HK-2 (cell line): ENCODE measurements around the gene AFTPH.
A peak's percentile ranks its signal among the peaks of the same experiment; 100 is the strongest.
"Not testable (repeated sequence)": the region's sequence is repeated elsewhere in the genome, so short reads cannot be mapped to it uniquely, and the experiment has no call there.

Source experiments
- DNase-seq: peaks from one replicate; pipeline ENCODE4 v3.0.0-alpha.2; 2018; ENCODE audit not compliant: unreplicated experiment

AFTPH gene

DNA sequence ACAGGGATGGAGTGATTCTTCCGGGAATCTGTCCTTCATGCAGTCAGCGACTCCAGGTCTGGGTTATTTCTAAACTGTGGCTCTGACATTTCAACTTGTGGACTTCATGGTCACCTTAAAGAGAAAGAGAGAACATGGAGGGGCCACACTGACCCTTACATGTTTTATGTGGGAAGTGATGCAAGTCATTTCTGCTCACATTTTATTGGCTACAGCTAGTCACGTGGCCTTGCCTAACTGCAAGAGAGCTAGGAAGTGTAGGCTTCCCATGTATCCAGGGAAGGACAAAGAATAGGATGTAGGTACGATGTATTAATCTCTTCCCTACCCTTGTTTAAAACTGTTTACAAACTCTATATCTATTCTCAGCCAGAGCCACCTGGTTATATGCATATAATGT lies 30.3 kb upstream of the AFTPH start:
- DNase-seq, result no peak

DNA sequence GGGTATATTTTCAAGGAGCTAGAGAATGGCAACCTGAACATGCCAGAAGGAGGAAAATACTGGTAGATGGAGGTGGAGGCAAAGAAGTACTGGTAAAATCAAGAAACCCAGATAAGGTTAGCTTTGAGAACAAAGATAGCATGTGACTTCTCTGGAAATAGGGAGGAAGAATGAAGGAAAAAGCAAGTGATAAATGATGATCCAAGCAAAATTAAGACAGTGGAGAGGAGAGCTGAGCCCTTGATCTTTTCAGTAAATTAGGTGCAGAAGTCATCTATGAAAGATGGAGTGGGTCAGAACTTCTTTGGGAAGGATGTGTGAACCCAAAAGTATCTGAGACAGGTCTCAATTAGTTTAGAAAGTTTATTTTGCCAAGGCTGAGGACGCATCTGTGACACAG lies 25.7 kb upstream of the AFTPH start:
- DNase-seq, result no peak

DNA sequence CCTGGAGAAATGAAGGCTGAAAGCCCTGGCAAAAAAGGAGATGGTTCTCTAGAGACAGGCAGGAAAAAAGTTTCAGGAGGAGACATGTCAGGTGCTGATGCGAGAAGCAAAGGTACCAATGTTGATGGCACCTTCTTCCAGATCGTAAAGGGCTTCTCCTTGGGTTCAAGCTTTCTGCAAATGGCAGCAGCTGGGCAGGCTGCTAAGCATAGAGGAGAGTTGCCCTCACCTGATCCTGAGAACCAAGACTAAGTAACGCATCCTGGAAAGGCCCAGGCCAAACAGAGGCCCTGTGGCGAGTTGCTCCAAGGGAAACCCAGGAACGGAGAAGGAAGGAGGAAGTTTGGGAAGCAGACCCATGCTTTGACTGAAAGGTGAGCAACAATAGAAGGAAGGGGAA lies 23.6 kb upstream of the AFTPH start:
- no peak for DNase-seq

DNA sequence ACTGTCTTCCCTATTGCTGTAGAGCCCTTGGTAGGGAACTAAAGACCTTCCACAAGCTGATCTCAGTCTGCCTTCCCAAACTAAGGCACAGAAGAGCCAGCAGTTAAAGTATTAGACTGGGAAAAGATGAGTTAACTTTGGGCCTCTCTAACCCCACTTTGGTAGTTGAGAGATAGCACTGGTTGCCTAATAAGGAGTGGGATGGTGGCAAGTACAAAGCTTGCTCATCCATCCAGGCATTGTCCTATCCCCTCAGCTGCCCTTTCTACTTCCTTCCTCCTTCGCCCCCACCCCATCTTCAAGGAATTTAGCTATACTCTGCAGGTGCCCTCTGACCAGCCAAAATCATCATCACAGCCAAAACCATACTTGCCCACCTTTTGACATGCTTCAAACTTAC lies 22.2 kb upstream of the AFTPH start:
- DNase-seq, result no peak

DNA sequence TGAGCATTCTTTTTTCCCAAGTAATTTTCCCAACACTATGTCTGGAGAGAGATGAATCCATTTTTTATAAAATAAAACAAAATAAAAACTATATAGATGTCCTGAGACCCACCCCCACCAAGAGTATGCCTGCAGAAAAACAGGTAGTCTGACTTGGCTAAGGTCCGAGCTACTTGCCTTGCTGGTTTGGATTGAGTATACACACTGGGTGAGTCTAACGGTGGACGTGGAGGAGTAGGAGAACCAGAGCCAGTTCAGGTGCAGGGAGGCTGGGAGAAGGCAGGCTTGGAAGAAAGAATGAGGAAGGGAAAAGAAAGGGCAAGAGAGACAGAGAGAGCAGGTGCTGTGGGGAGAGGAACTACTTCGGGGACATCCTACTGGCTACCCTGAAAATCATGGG lies 21.3 kb upstream of the AFTPH start:
- DNase-seq, result no peak

DNA sequence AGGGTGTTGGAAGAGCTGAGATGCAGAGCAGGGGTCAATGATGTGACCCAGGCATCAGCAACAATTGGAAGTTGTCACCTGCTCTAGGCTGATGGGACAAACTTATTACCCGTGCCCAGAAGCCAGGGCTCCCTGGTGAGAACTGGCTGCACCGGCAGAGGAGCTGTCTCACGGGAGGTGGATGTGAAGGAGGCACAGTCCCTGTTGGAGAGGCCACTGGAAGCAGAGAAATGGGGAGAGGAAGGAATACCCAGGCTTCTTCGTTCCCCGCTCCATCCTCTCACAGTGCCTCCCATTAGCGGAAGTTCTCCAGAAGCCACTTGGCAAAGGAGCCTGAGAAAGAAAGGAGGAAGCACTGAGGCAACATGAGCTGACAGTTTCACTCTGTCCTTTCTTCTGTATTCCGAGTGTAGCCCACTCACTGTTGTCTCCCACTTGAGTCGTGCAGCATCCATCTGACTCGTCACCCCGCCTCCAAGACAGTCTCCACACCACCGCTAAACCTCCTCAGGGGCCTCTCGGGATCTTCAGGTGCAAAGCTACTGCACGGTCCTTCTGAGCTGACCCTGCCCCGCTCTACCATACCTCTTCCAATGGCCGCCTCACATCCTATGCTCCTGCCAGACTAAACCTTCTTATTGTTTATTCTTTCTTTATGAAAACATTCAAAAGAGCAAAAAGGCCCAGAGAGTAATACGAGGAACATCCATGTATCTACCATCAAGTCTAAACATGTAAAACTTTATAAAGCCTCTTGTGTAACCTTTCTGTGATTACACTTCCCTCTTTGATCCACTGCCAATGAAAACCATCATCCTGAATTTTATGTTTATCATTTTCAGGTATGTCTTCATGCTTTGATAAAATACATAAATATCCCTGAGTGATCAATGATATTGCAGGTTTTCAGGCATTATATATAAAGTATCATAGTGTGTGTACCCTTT lies 19.1 kb upstream of the AFTPH start:
- DNase-seq, result no peak

DNA sequence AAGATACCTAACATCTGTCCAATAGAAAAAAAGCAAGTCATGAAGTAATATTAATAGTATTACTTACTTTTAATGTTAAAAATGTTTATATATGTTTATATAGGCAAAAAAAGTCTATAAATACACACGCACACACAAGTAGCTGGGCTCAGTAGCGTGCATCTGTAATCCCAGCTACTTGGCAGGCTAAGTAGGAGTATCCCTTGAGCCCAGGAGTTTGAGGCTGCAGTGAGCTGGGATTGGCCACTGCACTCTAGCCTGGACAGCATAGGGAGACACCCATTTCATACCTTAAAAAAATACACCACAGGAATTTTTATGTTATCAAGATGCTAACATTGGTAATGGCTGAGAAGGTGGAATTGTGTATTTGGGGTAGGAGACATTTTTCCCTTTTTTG lies 17.4 kb upstream of the AFTPH start:
- DNase-seq, result no peak

DNA sequence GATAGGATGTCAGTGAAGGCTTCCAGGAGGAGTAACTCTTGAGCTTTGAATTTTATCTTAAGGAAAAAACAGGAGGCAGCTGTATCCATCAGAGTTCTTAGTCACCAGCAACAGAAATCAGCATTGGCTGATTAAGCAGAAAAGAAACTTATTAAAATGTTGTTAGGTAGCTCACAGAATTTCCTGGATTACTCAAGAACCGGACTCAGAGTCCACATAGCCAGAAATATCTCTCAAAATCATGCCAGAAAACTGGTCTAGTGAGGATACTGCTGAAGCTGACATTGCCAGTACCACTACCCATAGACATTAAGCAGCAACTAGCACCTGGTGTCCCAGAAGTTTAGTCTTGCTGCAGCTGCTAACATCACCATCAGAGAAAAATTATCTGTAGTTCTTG lies 10.1 kb upstream of the AFTPH start:
- DNase-seq, result no peak

DNA sequence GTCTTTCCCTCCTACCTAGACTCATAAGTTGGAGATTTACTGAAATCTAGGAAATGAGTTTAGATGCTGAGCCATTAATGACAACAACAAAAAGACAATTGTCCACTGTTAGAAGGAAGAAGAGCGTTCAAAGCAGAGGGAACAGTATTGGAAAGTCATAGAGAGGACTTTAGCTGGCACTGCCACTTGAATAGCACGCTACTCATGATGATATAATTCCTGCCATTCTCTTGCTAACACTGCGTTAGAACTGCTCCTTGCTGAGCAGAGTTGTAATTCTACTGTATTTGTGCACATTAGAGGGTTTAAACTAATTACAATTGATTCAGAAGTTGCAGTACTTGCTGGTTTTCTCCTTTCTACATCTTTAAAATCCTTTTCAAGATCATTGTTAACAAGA lies 9.0 kb upstream of the AFTPH start:
- DNase-seq, result no peak

DNA sequence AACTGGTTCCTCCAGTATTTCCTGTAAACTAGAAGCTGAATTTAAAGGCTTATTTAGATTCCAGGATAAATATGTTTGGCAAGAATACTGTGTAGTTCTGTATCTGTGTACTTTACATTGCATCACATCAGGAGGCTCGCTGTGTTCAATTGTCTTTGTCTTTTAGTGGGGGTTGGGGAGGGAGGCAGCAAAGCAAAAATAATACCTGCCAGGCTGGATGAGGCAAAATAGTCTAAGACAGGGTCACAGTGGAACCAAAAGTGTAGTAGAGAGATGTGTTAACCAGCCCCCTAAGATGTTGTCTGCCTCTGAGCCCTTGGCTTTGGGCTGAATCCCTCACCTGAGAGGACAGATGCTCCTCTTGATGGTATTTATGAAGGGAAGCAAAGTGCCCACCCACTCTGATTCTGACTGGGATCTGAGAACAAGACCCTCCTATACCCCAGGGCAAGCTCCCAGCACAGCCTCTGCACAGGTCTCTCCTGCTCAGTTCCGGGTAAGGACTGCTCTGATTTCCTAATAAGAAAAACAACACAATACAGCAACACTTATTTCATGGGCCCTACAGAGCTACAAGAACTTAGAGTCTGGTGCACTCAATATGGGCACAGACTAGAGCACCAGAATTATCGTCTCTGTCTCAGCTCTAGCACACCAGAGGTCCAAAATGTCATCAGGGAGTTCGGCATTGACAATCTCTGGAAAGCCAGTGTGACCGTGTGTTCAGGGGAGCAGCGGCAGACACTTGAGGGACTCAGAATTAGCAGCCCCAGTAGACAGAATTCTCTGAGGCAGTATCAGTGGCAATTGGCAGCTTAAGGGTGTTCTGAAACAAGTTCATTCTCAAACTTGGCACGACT lies 7.2 kb upstream of the AFTPH start:
- DNase-seq, result no peak

DNA sequence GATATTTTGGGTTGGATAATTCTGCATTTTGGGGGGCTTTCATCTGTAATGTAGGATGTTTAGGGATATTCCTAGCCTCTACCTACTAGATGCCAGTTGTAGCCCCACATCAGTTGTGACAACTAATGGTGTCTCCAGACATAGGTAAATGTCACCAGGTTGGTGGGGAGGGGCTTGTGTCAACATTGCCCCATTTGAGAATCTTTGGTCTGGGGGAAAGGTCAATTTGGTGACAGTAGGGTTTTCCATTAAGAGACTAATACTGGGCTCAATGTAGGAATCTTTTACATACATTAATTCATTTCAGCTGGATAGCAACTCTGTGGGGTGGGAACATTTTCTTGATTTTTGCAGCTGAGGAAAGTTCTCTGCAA lies 6.6 kb upstream of the AFTPH start:
- DNase-seq, result no peak

DNA sequence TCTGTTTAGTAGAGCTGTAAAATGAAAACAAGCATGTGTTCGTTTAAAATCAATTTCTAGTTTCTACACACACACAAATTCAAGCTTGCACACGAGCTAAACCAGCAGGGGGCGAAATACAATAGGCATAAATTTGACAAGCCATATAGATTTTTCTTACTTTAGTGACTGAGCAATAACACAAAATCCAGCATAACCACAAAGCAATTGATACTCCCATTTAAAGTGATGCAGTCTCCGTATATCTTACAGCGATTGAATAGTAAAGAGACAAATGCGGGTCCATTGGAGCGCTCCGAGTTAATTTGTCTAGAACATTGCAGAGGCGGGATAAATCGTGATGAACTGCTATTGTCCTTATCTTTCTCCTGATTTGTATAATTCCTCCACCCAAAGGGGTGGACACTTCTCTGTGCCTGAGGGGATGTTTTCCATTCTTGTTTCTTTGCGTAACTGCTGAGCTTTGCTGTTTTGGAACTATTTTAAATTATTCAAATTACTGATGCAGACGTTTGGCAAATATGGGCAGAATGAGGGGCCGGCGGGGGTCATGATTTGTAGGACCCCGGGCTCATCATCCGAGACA lies 1.2 kb upstream of the AFTPH start:
- peak; percentile 36 for DNase-seq

DNA sequence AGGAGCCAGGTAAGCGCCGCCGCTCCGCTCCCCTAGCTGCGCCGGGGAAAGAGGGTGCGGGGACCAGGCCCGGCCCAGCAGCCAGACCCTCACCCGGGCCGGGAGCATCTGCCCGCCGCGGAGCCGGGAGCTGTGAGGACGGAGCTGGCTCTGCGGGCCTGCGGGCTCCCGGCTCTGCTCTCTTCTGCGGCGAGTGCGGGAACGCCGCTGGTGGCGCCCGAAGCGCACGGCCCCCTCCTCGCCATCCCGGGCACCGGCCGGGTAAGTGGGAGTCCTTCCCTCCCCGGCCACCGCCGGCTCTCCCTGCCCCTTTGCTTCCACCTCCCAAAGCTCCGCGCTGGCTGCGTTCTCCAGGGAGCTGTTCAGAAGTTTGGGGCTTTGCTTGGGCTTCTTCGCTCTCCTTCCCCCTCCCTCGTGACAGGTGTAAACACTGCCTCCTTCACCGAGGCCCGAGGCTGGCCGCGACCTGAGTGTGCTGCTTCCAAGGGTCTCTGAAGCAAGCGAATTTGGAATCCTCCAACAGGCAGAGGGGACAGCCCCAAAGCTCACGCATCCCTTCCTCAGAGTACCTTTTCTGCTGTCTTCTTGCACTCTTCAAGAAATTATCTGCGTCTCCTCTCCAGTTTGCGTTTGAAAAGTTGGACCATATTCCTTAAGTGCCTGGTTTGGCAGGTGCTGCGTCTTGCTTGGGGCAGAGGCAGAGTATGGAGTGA lies 632 bp downstream of the AFTPH start:
- DNase-seq, result no peak

DNA sequence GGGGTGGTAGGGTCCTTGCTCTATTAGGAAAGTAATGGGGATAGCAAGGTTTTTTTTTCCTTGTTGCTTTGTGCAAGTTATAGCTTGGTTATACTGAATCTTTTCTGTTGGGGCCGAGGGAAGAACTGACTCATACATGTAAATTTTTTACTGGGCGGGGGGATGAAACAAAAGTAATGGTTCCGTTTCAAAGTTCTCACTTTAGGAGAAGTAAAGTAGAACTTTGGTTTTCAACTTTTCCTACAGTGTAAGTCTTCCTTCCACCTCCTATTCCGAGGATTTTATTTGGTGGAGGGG lies 1.1 kb downstream of the AFTPH start:
- no peak for DNase-seq

DNA sequence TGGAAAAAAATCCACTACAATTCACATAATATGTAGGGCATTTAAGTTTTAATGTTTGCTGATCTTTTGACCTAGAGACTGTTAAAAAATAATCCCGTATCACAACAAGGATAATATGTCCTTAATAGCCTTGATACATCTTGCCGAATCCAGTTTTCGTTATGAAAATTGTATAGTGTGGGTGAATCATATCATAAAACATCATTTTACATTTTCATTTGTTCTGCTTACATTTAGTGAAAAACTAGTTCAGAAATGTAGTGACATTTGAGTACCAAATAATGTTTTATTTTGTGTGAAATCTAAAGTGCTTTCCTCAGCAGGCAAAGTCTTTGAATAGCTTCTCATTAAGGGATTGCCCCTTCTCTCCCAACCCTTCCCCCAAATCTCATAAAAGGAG lies 1.9 kb downstream of the AFTPH start:
- DNase-seq, result no peak

DNA sequence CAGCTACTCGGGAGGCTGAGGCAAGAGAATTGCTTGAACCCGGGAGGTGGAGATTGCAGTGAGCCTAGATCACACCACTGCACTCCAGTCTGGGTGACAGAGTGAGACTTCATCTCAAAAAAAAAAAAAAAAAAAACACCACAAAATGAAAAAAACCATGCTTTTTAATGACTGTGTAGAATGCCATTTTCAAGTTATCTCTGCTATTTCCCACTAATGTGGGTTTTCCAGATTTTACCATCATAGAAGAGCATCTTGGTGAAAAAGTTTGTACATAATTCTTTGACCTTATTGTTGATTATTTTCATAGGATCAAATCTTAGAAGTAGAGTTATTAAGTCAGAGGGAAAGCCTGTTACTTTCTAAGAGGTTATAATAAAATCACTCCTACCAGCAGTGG lies 6.8 kb downstream of the AFTPH start:
- not testable (repeated sequence) for DNase-seq

DNA sequence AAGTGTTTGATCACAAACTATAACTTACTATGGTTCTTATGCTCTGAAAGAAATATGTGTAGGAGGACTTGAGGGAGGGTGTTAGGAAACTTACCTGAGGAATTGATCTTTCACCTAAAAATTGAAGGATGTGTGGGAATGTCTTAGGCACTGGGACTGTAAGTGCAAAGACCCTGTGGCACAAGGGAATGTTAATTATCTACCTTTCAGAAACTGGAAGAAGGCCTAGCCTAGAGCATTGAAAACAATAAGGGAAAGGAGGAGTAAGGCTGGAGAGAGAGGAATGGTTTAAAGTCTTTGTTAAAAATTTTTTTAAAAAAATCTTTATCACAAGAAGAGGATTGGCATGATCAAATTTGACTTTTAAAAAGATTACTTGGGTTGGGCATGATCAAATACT lies 7.9 kb downstream of the AFTPH start:
- DNase-seq, result no peak

DNA sequence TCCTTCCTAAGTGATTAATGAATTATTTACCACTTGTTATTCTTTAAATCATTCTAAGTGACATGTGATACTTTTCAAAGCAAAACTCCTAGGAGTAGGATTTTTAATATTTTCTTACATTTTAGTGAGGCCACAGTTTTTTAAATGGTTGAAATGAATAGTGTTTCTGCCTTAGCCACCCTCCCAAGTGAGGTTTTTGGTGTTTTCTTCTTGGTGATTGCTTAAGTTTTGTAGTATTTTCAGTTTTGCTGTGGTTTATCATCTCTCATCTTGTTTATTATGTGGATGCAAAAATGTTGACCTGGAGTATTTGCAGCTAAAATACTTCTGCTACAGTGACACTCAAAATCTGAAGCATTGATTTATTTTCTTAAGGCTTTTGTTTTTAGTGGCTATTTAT lies 9.8 kb downstream of the AFTPH start:
- no peak for DNase-seq

DNA sequence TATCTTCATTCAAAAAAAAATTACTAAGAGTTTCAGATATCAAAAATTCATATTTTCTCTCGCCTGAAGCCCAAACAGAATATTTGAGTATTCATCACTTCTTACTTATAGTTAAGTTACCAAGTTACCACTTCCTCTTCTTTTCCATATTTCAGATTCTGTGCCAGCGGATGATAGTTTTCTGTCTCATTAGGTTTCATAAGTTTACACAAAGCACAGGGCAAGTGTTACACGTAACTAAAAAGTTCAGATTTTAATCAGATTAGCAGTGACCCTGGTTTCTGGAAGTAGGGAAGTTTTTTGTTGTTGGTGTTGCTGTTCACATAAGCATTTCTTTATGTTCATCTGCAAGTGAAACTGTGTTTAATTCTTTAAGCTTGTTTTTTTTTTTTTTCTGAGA lies 10.2 kb downstream of the AFTPH start:
- DNase-seq, result no peak

DNA sequence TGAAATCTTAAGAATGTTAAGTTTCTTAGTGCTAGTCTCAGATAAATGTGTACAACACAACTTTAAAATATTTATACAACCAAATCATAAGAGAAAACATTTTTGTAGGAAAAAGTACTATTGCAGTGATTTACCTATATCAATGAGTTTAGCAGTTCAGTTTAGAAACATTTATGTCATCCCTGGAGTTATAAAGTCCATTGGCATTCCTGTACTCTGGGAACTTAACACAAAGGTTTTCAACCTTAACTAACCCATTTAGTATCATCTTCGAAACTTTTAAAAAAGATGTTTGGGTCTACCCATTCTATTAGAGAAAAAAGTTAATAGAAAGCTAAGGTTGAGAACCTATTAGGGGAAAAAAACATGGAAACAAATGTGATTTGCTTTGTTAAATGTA lies 10.9 kb downstream of the AFTPH start:
- no peak for DNase-seq

DNA sequence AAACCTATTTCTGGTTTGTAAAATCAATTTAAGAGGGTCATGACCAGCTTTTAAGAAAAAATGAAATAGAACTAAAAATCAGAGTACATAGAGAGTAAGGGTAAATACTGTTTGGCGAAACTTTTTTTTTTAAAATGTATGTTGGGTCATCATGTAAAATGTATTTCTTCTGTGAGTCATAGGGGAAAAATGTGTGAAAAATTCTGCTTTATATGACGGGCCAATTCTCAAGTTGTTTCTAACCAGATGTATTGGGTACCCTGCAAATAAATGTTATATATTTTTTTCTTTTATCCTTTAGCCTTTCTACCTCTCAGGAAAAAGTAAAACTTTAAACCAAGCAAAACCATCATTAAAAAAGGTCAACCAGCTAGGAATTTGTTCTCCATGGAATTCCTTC lies 13.9 kb downstream of the AFTPH start:
- no peak for DNase-seq

DNA sequence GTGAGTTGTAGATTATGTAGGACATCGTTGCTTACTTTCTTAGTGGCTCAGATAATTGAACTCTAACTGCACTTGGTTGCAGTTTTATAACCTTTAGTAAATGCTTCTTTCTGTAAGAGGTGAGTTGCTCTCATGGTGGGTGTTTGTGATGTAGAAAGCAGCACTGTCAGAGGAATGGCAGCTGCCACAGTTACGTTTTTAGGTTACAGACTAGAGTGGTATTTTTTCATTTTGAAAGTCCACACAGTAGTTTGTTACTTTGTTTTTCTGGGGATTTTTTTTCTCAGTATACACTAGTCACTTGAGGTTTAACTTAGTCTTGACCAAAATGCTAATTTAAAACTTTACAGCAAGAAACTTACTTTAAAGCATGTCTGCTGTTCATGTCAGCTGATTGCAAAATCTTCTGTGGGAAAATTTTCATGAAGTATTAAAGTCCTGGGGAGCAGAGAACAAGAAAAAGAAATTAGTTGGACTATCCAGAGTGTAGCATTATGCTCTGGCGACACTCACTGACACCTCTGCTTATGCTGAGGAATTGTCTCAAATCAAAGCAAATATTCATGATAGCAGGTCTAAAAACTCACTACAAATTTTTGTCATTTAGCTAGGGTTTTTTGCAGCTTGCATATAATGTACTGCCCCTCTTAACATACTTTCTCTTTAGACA lies 14.8 kb downstream of the AFTPH start:
- DNase-seq, result no peak
